HUES6 (cell line): ENCODE results near the gene NPR3.

Experiments
- H3K27ac ChIP-seq: 2 replicates; pipeline ENCODE4 v1.7.0; 2013; ENCODE audit warnings: low read depth, mild to moderate bottlenecking, low read length, inconsistent platforms
- H3K27me3 ChIP-seq: 2 replicates; pipeline ENCODE4 v1.6.1; 2013; ENCODE audit warnings: low read length; ENCODE audit not compliant: control insufficient read depth, insufficient read depth
- H3K36me3 ChIP-seq: 2 replicates; pipeline ENCODE4 v1.6.1; 2013; ENCODE audit warnings: low read length; ENCODE audit not compliant: control insufficient read depth, insufficient read depth
- H3K4me1 ChIP-seq: 2 replicates; pipeline ENCODE4 v1.6.1; 2013; ENCODE audit warnings: low read length; ENCODE audit not compliant: control insufficient read depth, insufficient read depth
- H3K4me3 ChIP-seq: 2 replicates; pipeline ENCODE4 v1.5.1; 2013; ENCODE audit warnings: low read depth, low read length
- H3K9ac ChIP-seq: one replicate; pipeline ENCODE4 v1.6.1; 2013; ENCODE audit warnings: mild to moderate bottlenecking, low read length
- H3K9me3 ChIP-seq: 2 replicates; pipeline ENCODE4 v1.6.1; 2013; ENCODE audit warnings: low read depth, low read length; ENCODE audit not compliant: control insufficient read depth, insufficient read depth

Gene NPR3, protein sequence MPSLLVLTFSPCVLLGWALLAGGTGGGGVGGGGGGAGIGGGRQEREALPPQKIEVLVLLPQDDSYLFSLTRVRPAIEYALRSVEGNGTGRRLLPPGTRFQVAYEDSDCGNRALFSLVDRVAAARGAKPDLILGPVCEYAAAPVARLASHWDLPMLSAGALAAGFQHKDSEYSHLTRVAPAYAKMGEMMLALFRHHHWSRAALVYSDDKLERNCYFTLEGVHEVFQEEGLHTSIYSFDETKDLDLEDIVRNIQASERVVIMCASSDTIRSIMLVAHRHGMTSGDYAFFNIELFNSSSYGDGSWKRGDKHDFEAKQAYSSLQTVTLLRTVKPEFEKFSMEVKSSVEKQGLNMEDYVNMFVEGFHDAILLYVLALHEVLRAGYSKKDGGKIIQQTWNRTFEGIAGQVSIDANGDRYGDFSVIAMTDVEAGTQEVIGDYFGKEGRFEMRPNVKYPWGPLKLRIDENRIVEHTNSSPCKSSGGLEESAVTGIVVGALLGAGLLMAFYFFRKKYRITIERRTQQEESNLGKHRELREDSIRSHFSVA

DNA sequence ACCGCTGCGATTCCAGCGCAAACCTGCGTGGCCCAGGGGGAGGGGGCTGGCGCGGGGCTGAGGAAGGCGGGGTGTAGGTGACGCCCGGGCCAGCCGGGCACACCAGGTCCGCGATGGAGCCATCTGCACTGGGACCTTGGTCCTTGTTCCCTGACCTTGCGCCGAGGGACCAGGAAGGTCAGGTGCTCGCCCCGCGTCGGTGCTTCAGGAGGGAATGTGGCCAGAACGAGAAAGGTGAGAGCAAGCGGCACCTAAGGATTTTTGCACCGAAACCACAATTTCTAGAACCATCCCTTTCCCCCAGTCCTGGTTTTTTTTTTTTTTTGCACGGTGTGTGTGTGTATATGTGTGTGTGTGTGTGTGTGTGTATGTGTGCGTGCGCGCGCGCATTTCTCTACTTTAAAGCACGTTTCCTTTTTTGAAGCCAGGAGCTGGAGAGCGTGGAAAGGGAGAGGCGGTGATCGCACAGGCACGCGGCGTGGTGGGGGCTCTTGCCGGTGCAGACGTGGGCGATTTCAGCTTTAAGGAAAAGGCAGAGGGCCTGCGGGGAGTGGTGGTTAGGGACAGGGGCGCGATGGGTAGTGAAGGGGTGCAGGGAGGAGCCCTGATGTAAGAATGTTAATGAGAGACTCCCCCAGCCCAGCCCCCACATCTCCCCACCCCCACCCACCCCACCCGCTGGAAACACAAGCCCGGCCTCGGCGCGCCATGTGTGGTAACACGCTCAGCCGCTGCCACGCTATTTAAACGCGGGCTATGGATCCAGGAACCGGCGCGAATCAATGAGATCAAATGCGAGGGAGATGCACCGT is at the start of gene NPR3:
NPR3 (plus strand) TSS at position 772 of the 812 bp plus-strand sequence. CDS start 456 bp downstream, outside the sequence.
- Histone ChIP-seq H3K4me1 (peaks cover 26% of the 10 kb centered on the region), H3K9me3 (no peaks in the 10 kb centered on the region), H3K36me3 (no peaks in the 10 kb centered on the region), H3K27ac (no peak within 1 kb of the TSS), H3K4me3 (peak within 1 kb of the TSS; percentile 65), H3K9ac (peak within 1 kb of the TSS; percentile 4), H3K27me3 (peaks cover 80% of the 10 kb centered on the region)

- no peaks in the 10 kb centered on the region for H3K4me1 ChIP-seq
- no peak overlapping the region for H3K4me3 ChIP-seq
- H3K9me3 ChIP-seq = peaks cover 17% of the 10 kb centered on the region; the same call in 1 of the 2 replicates
- H3K27ac ChIP-seq = no peak overlapping the region
- H3K27me3 ChIP-seq = no peaks in the 10 kb centered on the region
- no peak overlapping the region for H3K9ac ChIP-seq
- H3K36me3 ChIP-seq = no peaks in the 10 kb centered on the region
Observed at GRCh38 chr5:32664523-32664922, 46.6 kb upstream of the NPR3 start.

- Histone ChIP-seq H3K4me1 (no peaks in the 10 kb centered on the region), H3K9ac (no peak overlapping the region), H3K27me3 (no peaks in the 10 kb centered on the region), H3K4me3 (no peak overlapping the region), H3K36me3 (no peaks in the 10 kb centered on the region), H3K27ac (no peak overlapping the region), H3K9me3 (peaks cover 39% of the 10 kb centered on the region)
Observed at GRCh38 chr5:32668552-32668951, 42.6 kb upstream of the NPR3 start.

DNA sequence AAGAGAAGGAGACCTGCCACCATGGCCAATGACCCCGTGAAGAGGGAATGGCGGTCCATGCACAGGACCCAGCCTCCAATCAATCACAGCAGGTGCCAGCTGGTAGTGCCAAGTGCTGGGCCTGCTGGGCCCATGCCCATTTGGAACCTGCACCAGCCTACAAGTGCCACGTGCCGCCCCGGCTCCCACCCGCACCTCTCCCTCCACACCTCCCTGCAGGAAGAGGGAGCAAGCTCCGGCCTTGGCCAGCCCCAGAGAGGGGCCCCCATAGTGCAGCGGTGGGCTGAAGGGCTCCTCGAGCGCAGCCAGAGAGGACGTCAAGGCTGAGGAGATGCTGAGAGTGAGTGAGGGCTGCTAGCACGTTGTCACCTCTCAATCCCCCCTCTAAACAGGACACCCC is 37.8 kb upstream of the NPR3 start:
- Histone ChIP-seq H3K27me3 (no peaks in the 10 kb centered on the region), H3K27ac (no peak overlapping the region), H3K9me3 (peaks cover 39% of the 10 kb centered on the region), H3K4me1 (no peaks in the 10 kb centered on the region), H3K9ac (no peak overlapping the region), H3K4me3 (no peak overlapping the region), H3K36me3 (no peaks in the 10 kb centered on the region)

- Histone ChIP-seq H3K36me3 (no peaks in the 10 kb centered on the region), H3K4me3 (no peak overlapping the region), H3K27me3 (no peaks in the 10 kb centered on the region), H3K4me1 (peaks cover 10% of the 10 kb centered on the region), H3K9me3 (peaks cover 13% of the 10 kb centered on the region), H3K9ac (no peak overlapping the region), H3K27ac (no peak overlapping the region)
Observed at GRCh38 chr5:32677023-32677422, 34.1 kb upstream of the NPR3 start.

GRCh38 chr5:32678472-32678871 is 32.6 kb upstream of the NPR3 start:
- H3K27me3 ChIP-seq = no peaks in the 10 kb centered on the region
- H3K9ac ChIP-seq = no peak overlapping the region
- peaks cover 9% of the 10 kb centered on the region for H3K9me3 ChIP-seq
- H3K4me3 ChIP-seq = no peak overlapping the region
- no peaks in the 10 kb centered on the region for H3K36me3 ChIP-seq
- H3K4me1 ChIP-seq = peaks cover 10% of the 10 kb centered on the region
- no peak overlapping the region for H3K27ac ChIP-seq

GRCh38 chr5:32679218-32679617 is 31.9 kb upstream of the NPR3 start:
- H3K36me3 ChIP-seq = no peaks in the 10 kb centered on the region
- H3K27ac ChIP-seq = no peak overlapping the region

DNA sequence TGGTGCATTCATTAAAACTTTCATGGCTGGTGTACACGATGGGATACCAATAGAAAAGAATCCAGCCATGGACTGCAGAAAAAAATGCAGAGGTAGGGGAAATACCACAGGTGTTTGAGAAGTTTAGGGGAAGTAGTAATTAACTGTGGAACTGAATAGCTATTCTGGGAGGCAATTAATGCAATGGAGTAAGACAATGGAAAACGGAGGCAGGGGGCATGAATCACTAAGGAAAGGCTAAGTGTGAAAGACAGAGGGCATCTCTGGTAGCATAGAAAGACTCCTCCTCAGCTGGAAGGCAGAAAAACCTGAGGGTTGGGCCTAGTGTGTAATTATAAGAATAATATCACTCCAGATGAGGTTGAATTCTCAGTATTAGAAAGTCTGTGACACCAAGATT is 30.9 kb upstream of the NPR3 start:
- Histone ChIP-seq H3K4me1 (peaks cover 10% of the 10 kb centered on the region), H3K27ac (no peak overlapping the region), H3K36me3 (no peaks in the 10 kb centered on the region), H3K9ac (no peak overlapping the region), H3K9me3 (peaks cover 24% of the 10 kb centered on the region), H3K27me3 (no peaks in the 10 kb centered on the region), H3K4me3 (no peak overlapping the region)

More at GRCh38 chr5:32679218-32679617, 31.9 kb upstream of the NPR3 start:
- Histone ChIP-seq H3K9ac (no peak overlapping the region), H3K4me1 (peaks cover 10% of the 10 kb centered on the region), H3K9me3 (peaks cover 15% of the 10 kb centered on the region), H3K4me3 (no peak overlapping the region), H3K27me3 (no peaks in the 10 kb centered on the region)

GRCh38 chr5:32683125-32683524 is 28.0 kb upstream of the NPR3 start:
- H3K4me1 ChIP-seq = peaks cover 10% of the 10 kb centered on the region
- no peak overlapping the region for H3K9ac ChIP-seq
- no peaks in the 10 kb centered on the region for H3K36me3 ChIP-seq
- H3K9me3 ChIP-seq = peaks cover 26% of the 10 kb centered on the region
- H3K27me3 ChIP-seq = no peaks in the 10 kb centered on the region
- H3K4me3 ChIP-seq = no peak overlapping the region
- H3K27ac ChIP-seq = no peak overlapping the region

GRCh38 chr5:32684260-32684659 is 26.9 kb upstream of the NPR3 start:
- H3K36me3 ChIP-seq = no peaks in the 10 kb centered on the region
- no peak overlapping the region for H3K4me3 ChIP-seq
- H3K27me3 ChIP-seq = no peaks in the 10 kb centered on the region
- peaks cover 10% of the 10 kb centered on the region for H3K4me1 ChIP-seq
- H3K9me3 ChIP-seq = peaks cover 26% of the 10 kb centered on the region
- no peak overlapping the region for H3K27ac ChIP-seq
- no peak overlapping the region for H3K9ac ChIP-seq
